ENCODE data around the gene EPSTI1. TPM values are rescaled to one million over a fixed set of nuclear protein-coding genes. Genes with fewer than 3 reads are reported as not detected.

EPSTI1 gene
- total RNA-seq, 6 donors from 2014 or later: 10.2 to 61.8 (median 24.0) TPM

DNA sequence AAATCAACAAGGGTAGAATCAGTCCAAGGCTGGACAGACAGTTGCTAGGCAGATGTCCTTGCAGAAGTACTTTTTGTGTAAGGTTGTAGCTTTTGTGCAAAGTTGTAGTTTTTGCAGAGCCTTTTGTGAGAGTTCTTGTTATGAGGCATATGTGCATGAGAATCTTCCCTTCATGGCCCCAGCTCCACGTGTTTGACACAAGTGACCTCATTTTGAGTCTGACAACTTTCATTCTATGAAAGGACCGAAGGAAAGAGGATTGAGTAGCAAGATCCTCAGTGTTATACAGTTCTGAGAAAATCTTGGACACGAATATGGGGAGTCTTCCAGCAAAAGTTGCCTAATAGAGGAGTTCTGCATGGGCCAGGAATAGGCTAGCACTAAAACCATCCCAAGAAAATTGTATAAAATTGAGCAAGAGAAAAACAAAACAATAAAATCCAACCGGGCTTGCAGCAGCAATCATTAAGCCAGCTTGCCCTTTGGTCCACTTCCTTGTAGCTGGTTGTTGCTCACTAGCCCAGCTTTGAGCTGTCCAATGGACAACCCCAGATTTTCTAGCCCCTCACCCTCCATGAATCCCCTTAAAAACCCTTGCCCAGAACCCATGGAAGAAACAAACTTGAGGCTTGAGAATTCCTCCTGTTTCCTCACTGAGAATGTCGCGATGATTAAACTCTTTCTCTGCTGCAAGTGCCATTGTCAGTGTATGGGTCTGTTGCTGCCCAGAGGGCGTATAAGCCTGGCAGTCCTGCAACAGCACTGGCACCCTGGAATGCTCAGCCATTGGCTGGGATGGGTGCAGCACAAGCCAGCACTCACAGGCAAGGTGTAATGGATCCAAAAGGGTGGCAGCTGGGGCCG is 6.5 kb downstream of the EPSTI1 start:
- WGBS, 2 donors: 82% methylated on average over 8 of the region's 8 CpGs
- DNase-seq: no peak

DNA sequence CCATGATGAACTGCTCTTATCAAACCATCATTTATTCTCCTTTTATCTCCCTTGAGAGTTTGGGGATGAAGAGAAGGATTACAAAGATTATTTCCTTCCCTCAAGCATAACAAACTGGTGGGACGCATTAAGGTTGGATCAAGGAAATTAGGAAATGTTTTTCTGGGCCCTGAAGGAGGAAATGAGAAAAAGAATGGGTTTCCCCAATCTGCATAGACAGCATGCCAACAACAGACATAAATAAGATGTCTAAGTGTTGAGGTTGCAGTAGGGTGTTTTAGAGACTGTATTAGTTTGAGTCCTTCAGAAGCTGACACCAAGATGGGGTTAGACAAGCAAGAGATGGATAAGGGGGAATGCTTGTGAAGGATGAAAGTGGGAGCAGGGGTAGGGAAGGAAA is 7.3 kb downstream of the EPSTI1 start:
- Histone ChIP-seq H3K4me3 (no peak overlapping the region), H3K27ac (no peak overlapping the region), H3K4me1 (peaks cover under 1 to 15% (median 11%) of the 10 kb centered on the region in 4 donors), H3K9me3 (no peaks in the 10 kb centered on the region), H3K27me3 (no peaks in the 10 kb centered on the region), H3K36me3 (no peaks in the 10 kb centered on the region)
- ATAC-seq (ENCODE audit: low FRiP score in 2 of 2) (no peak), DNase-seq (no peak)
- 29 to 53% methylated on average over 1 of the region's 1 CpG for WGBS, 2 donors
- TF ChIP-seq POLR2AphosphoS5 (IDR thresholded peaks at IDR 0.05): no peak
- TF ChIP-seq POLR2A (IDR thresholded peaks at IDR 0.05): no peak
- TF ChIP-seq EP300 (IDR thresholded peaks at IDR 0.05): no peak
- TF ChIP-seq, protein P1, sequence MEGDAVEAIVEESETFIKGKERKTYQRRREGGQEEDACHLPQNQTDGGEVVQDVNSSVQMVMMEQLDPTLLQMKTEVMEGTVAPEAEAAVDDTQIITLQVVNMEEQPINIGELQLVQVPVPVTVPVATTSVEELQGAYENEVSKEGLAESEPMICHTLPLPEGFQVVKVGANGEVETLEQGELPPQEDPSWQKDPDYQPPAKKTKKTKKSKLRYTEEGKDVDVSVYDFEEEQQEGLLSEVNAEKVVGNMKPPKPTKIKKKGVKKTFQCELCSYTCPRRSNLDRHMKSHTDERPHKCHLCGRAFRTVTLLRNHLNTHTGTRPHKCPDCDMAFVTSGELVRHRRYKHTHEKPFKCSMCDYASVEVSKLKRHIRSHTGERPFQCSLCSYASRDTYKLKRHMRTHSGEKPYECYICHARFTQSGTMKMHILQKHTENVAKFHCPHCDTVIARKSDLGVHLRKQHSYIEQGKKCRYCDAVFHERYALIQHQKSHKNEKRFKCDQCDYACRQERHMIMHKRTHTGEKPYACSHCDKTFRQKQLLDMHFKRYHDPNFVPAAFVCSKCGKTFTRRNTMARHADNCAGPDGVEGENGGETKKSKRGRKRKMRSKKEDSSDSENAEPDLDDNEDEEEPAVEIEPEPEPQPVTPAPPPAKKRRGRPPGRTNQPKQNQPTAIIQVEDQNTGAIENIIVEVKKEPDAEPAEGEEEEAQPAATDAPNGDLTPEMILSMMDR (IDR thresholded peaks at IDR 0.05): no peak

More for the DNA sequence above, 6.5 kb downstream of the EPSTI1 start:
- H3K36me3 ChIP-seq: no peaks in the 10 kb centered on the region
- no peaks in the 10 kb centered on the region for H3K27me3 ChIP-seq
- TF ChIP-seq EP300 (IDR thresholded peaks at IDR 0.05) (no peak), POLR2AphosphoS5 (IDR thresholded peaks at IDR 0.05) (no peak)
- no peaks in the 10 kb centered on the region for H3K9me3 ChIP-seq
- ATAC-seq (ENCODE audit: low FRiP score in 2 of 2): peak in 1 of 2 donors; percentile 66
- H3K4me3 ChIP-seq: no peak overlapping the region
- no peak overlapping the region for H3K27ac ChIP-seq
- peaks cover 10 to 18% (median 15%) of the 10 kb centered on the region in 4 donors for H3K4me1 ChIP-seq

DNA sequence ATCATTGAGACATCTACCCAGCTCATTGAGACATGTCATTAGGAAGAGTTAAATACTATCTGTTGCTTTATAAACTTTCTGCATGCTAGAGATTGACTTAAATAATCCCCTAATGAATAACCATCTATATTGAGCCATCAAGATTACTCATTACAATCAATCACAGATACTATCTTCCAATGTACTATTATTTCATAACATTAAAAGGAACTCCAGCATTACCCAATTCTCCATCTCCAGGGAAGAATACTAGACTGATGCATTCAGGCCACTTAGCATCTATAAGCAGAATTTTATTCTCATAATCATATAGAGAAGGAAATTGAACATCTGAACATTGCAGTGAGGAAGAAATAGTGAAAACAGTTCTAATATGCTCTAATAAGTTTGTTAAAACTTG is 8.0 kb downstream of the EPSTI1 start:
- Histone ChIP-seq H3K36me3 (no peaks in the 10 kb centered on the region), H3K27me3 (no peaks in the 10 kb centered on the region), H3K4me1 (peaks cover 0 to 15% (median 11%) of the 10 kb centered on the region in 4 donors), H3K4me3 (no peak overlapping the region), H3K27ac (no peak overlapping the region), H3K9me3 (no peaks in the 10 kb centered on the region)
- ATAC-seq (ENCODE audit: low FRiP score in 2 of 2): no peak
- no peak for DNase-seq
- TF ChIP-seq, protein P1 (IDR thresholded peaks at IDR 0.05): no peak
- TF ChIP-seq POLR2A (IDR thresholded peaks at IDR 0.05): no peak
- no peak for TF ChIP-seq POLR2AphosphoS5 (IDR thresholded peaks at IDR 0.05)
- TF ChIP-seq EP300 (IDR thresholded peaks at IDR 0.05): no peak

DNA sequence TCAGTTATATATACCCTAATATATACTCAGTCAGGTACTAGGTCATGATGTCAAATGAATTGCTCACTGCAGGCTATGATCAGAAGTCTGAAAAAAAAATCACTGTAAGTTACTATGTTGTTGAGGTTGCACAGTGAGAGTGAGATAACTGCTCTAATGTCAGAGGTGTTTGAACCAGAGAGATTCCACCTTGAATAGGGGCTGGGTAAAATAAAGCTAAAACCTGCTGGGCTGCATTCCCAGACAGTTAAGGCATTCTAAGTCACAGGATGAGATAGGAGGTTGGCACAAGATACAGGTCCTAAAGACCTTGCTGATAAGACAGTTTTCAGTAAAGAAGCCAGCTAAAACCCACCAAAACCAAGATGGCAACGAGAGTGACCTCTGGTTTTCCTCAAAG is 10.2 kb downstream of the EPSTI1 start:
- H3K36me3 ChIP-seq: no peaks in the 10 kb centered on the region
- no peak for ATAC-seq (ENCODE audit: low FRiP score in 2 of 2)
- 50 to 57% methylated on average over 1 of the region's 1 CpG for WGBS, 2 donors
- no peaks in the 10 kb centered on the region for H3K9me3 ChIP-seq
- TF ChIP-seq POLR2AphosphoS5 (IDR thresholded peaks at IDR 0.05) (no peak), EP300 (IDR thresholded peaks at IDR 0.05) (no peak)
- TF ChIP-seq, protein P1 (IDR thresholded peaks at IDR 0.05): no peak
- no peaks in the 10 kb centered on the region for H3K27me3 ChIP-seq
- no peak overlapping the region for H3K4me3 ChIP-seq
- no peak overlapping the region for H3K27ac ChIP-seq
- peaks cover 0 to 15% (median 11%) of the 10 kb centered on the region in 4 donors for H3K4me1 ChIP-seq
- DNase-seq: no peak

DNA sequence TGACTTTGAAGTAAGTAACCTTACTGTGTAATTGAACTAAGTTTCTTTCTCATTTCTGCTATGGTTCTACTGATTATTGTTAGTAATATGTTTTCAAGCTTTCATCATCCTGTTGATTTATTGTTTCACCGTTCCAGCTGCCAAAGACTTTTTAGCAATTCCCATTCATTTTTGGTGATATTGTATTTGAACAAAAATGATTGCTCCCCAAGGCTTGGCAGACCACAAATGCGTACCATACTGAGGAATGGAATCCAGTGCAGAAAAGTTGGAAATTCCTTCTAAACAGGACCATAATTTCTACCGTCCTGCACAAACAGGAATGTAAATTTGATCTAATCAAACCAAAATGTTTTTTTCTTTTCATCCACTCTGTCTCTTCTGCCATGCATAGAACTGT is 10.7 kb downstream of the EPSTI1 start:
- Histone ChIP-seq H3K9me3 (no peaks in the 10 kb centered on the region), H3K4me1 (peaks cover 0 to 15% (median 11%) of the 10 kb centered on the region in 4 donors), H3K27me3 (no peaks in the 10 kb centered on the region), H3K4me3 (no peak overlapping the region), H3K27ac (no peak overlapping the region), H3K36me3 (no peaks in the 10 kb centered on the region)
- no peak for ATAC-seq (ENCODE audit: low FRiP score in 2 of 2)
- DNase-seq: no peak
- WGBS, 2 donors: 44 to 63% methylated on average over 3 of the region's 3 CpGs
- TF ChIP-seq POLR2AphosphoS5 (IDR thresholded peaks at IDR 0.05) (no peak), EP300 (IDR thresholded peaks at IDR 0.05) (no peak), POLR2A (IDR thresholded peaks at IDR 0.05) (no peak)
- TF ChIP-seq, protein P1 (IDR thresholded peaks at IDR 0.05): no peak
